Measurements from ENCODE around the gene COL4A1.

- TF ChIP-seq POLR2A (IDR thresholded peaks at IDR 0.05) (no peak), CTCF (IDR thresholded peaks at IDR 0.05) (no peak)
These were observed 22.3 kb upstream of the COL4A1 start for GRCh38 chr13:110329258-110329657.

Data from heart left ventricle (tissue), 13 donors.